Body of pancreas (tissue), 4 donors: ENCODE measurements around the gene HUS1B.

Experiments
- CTCF ChIP-seq, 7 experiments: fragments of 450-650 bp in 4 of 7; fragments of 200-600 bp in 3 of 7; sonication (generic) in 3 of 7; IDR thresholded peaks; one replicate each; pipeline ENCODE4 v1.5.1; 2016 to 2019; ENCODE audit warnings: antibody characterized with exemption in 7 of 7
- POLR2A ChIP-seq, 3 donors: fragments of 450-650 bp; IDR thresholded peaks; one replicate each; pipeline ENCODE4 v1.6.1; 2016; ENCODE audit warnings: antibody characterized with exemption in 3 of 3, mild to moderate bottlenecking in 2 of 3

- TF ChIP-seq CTCF (IDR thresholded peaks at IDR 0.05) (no peak), POLR2A (IDR thresholded peaks at IDR 0.05) (no peak)
These were observed 44.3 kb upstream of the HUS1B start for GRCh38 chr6:701215-701614.
